Neuron (in vitro differentiated cells): Measurements from ENCODE around the gene FEV.
"Not testable (repeated sequence)": the region's sequence is repeated elsewhere in the genome, so short reads cannot be mapped to it uniquely, and the experiment has no call there.

ENCODE experiments used
- H2AFZ ChIP-seq: one replicate; pipeline ENCODE4 v1.6.1; 2013; ENCODE audit warnings: low read depth, mild to moderate bottlenecking, inconsistent platforms, low read length, moderate library complexity
- H3K27me3 ChIP-seq: one replicate; pipeline ENCODE4 v1.6.1; 2013; ENCODE audit warnings: low read length; ENCODE audit not compliant: insufficient read depth
- H3K36me3 ChIP-seq: one replicate; pipeline ENCODE4 v1.6.1; 2013; ENCODE audit warnings: low read length; ENCODE audit not compliant: insufficient read depth
- H3K4me1 ChIP-seq: one replicate; pipeline ENCODE4 v1.6.1; 2013; ENCODE audit warnings: low read length; ENCODE audit not compliant: insufficient read depth
- H3K4me3 ChIP-seq: 2 replicates; pipeline ENCODE4 v1.5.1; 2013; ENCODE audit warnings: mild to moderate bottlenecking, low read length, moderate library complexity
- H3K9me3 ChIP-seq: one replicate; pipeline ENCODE4 v1.6.1; 2013; ENCODE audit warnings: low read length

FEV gene

DNA sequence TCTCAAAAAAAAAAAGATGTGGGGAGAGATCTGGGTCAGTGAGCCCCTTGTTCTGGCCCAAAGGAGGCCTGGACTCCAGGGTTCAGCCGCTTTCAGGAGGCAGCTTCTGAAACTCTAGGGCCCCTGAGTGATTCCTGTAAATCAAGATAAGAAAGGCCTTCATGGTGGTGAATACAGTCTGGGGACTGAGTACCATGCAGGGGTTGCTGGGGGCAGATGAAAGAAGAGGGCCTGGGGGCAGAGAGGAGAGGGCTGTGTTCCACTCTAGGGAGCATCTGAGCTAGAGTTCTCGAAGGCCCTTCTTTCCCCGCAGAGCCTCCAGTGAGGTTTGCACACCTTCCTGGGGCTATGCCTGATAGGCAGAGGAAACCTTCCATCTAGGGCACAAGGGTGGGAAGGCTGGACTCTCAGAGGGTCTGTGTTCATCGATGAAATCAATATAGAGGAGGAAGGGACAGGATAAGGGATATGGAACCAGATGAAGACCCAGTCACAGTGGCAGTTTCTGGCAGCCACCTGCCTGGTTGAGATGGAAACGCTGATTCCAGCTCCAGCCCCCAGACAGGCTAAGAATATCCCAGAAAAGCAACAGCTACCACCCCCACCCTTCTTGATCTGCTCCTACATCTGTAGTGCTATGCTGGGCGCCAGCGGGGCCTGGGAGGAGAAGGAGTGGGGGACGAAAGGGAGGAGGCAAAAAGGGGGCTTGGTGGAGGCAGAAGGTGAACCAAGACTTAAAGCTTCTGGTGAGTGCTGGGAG, 30.3 kb downstream of the FEV start:
- Histone ChIP-seq H3K9me3 (no peaks in the 10 kb centered on the region), H3K27me3 (peaks cover 30% of the 10 kb centered on the region), H3K4me1 (peaks cover 5% of the 10 kb centered on the region), H3K4me3 (no peak overlapping the region), H3K36me3 (no peaks in the 10 kb centered on the region), H2AFZ (no peak overlapping the region)

DNA sequence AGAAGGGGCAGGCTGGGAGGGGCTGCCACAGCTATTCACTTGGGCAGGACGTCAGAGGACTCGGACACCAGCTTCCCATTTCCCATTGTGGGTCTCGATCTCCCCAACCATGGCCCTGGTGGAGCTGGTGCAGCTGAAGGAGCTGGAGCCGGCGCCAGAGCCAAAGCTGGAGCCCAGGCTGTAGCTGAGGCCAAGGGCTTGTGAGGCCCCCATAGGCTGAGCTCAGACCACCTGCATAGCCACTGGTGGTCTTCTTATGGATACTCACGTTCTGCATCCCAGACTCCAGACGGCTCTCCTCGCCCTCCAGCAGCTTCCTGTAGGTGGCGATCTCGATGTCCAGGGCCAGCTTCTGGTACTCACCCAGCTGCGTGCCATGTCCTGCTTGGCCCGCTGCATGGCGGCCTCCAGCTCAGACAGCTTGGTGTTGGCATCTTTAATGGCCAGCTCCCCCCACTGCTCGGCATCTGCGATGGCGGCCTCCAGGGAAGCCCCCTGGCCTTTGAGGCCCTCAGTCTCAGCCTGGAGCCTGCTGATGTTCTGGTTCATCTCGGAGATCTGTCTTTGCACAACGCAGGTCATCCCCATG, 31.5 kb downstream of the FEV start:
- no peaks in the 10 kb centered on the region for H3K4me1 ChIP-seq
- H3K36me3 ChIP-seq = no peaks in the 10 kb centered on the region
- no peak overlapping the region for H3K4me3 ChIP-seq
- H3K9me3 ChIP-seq = no peaks in the 10 kb centered on the region
- no peak overlapping the region for H2AFZ ChIP-seq
- H3K27me3 ChIP-seq = peaks cover 31% of the 10 kb centered on the region

DNA sequence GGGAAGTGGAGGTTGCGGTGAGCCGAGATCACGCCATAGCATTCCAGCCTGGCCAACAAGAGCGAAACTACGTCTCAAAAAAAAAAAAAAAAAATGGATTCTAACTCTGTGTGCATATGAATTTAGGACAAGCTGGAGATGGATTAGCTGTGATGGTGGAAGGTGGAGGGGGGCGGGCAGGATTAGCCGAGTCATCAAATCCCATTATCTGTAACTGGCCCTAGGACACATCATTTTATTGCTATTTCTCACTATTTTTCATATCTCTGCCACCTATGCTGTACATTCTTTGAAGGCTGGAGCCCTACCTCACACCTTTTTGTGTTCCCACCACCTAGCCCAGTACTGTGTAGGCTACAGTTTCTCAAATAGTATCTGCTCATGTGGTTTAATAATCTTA, 32.8 kb downstream of the FEV start:
- H3K27me3 ChIP-seq = peaks cover 19% of the 10 kb centered on the region
- no peaks in the 10 kb centered on the region for H3K9me3 ChIP-seq
- no peak overlapping the region for H3K4me3 ChIP-seq
- H2AFZ ChIP-seq = no peak overlapping the region
- H3K4me1 ChIP-seq = no peaks in the 10 kb centered on the region
- H3K36me3 ChIP-seq = no peaks in the 10 kb centered on the region

DNA sequence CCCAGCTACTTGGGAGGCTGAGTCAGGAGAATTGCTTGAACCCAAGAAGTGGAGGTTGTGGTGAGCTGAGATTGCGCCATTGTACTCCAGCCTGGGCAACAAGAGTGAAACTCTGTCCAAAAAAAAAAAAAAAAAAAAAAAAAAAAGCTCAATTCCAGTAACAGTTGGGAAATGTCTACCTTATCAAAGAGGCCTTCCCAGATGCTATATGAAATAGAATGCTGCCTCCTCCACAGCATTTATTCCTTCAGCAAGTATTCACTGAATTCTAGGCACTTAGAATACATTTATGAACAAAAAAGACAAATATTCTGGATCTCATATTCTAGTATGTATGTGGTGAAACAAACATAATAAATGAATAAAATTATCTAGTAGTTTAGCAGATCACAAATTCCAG, 38.4 kb downstream of the FEV start:
- Histone ChIP-seq H3K27me3 (peaks cover 2% of the 10 kb centered on the region), H3K9me3 (no peaks in the 10 kb centered on the region), H3K4me3 (no peak overlapping the region), H3K4me1 (no peaks in the 10 kb centered on the region), H3K36me3 (no peaks in the 10 kb centered on the region), H2AFZ (no peak overlapping the region)

- H3K9me3 ChIP-seq = no peaks in the 10 kb centered on the region
- no peaks in the 10 kb centered on the region for H3K36me3 ChIP-seq
- H3K4me3 ChIP-seq = no peak overlapping the region
- peaks cover 2% of the 10 kb centered on the region for H3K27me3 ChIP-seq
- H3K4me1 ChIP-seq = no peaks in the 10 kb centered on the region
- no peak overlapping the region for H2AFZ ChIP-seq
Measured at GRCh38 chr2:218944759-218945404, 40.1 kb downstream of the FEV start.

GRCh38 chr2:218931751-218932150, 53.2 kb downstream of the FEV start:
- not testable (repeated sequence) for H3K4me1 ChIP-seq, H3K27me3 ChIP-seq, H3K9me3 ChIP-seq, H3K36me3 ChIP-seq, H2AFZ ChIP-seq, H3K4me3 ChIP-seq
